Astrocyte (in vitro differentiated cells and primary cell): Measurements from ENCODE around the gene AK9. TPM values are rescaled to one million over a fixed set of nuclear protein-coding genes. Genes with fewer than 3 reads are reported as not detected.

ENCODE experiments used
- DNase-seq: peaks from one replicate; pipeline ENCODE4 v3.0.0-alpha.2; 2010; ENCODE audit warnings: low read depth
- FAIRE-seq: peaks from 2 replicates; lab custom pipeline; 2011; peaks lifted over from hg19 to GRCh38; lab: Jason Lieb, UNC
- H2AFZ ChIP-seq: 2 replicates; pipeline ENCODE4 v1.6.0; 2012; ENCODE audit warnings: low read depth, low read length, inconsistent platforms
- H3K27ac ChIP-seq: 2 replicates; pipeline ENCODE4 v1.5.1; 2011; ENCODE audit warnings: low read depth, low read length, inconsistent platforms
- H3K27me3 ChIP-seq: 2 replicates; pipeline ENCODE4 v1.6.0; 2011; ENCODE audit warnings: low read length, inconsistent platforms; ENCODE audit not compliant: insufficient read depth
- H3K36me3 ChIP-seq: 2 replicates; pipeline ENCODE4 v1.5.1; 2011; ENCODE audit warnings: low read length, inconsistent platforms; ENCODE audit not compliant: insufficient read depth
- H3K4me1 ChIP-seq: 2 replicates; pipeline ENCODE4 v1.5.1; 2011; ENCODE audit warnings: low read length, inconsistent platforms; ENCODE audit not compliant: insufficient read depth
- H3K4me2 ChIP-seq: 2 replicates; pipeline ENCODE4 v1.6.0; 2012; ENCODE audit warnings: low read length, inconsistent platforms
- H3K4me3 ChIP-seq: 2 replicates; pipeline ENCODE4 v1.5.1; 2011; ENCODE audit warnings: low read depth, mild to moderate bottlenecking, low read length, inconsistent platforms; ENCODE audit not compliant: insufficient read depth
- H3K79me2 ChIP-seq: 2 replicates; pipeline ENCODE4 v1.6.0; 2012; ENCODE audit warnings: mild to moderate bottlenecking, low read length, inconsistent platforms; ENCODE audit not compliant: insufficient read depth
- H3K9ac ChIP-seq: 2 replicates; pipeline ENCODE4 v1.6.0; 2012; ENCODE audit warnings: mild to moderate bottlenecking, low read length, inconsistent platforms
- H3K9me3 ChIP-seq: 2 replicates; pipeline ENCODE4 v1.5.1; 2012; ENCODE audit warnings: low read depth, mild to moderate bottlenecking, low read length, inconsistent platforms; ENCODE audit not compliant: insufficient read depth
- H4K20me1 ChIP-seq: 2 replicates; pipeline ENCODE4 v1.6.0; 2012; ENCODE audit warnings: low read length, inconsistent platforms; ENCODE audit not compliant: insufficient read depth
- H3K27ac Mint-ChIP-seq: one replicate; pipeline ENCODE4 v1.8.0; 2021; ENCODE audit warnings: mild to moderate bottlenecking, mixed read lengths; ENCODE audit not compliant: unreplicated experiment
- H3K27me3 Mint-ChIP-seq: one replicate; pipeline ENCODE4 v1.8.0; 2021; ENCODE audit warnings: low read depth, mixed read lengths; ENCODE audit not compliant: unreplicated experiment
- H3K36me3 Mint-ChIP-seq: one replicate; pipeline ENCODE4 v1.8.0; 2021; ENCODE audit warnings: low read depth, mixed read lengths; ENCODE audit not compliant: unreplicated experiment
- H3K4me1 Mint-ChIP-seq: one replicate; pipeline ENCODE4 v1.8.0; 2021; ENCODE audit warnings: low read depth, mixed read lengths; ENCODE audit not compliant: unreplicated experiment
- H3K4me3 Mint-ChIP-seq: one replicate; pipeline ENCODE4 v1.8.0; 2021; ENCODE audit warnings: mild to moderate bottlenecking, moderate library complexity, mixed read lengths; ENCODE audit not compliant: unreplicated experiment
- H3K9me3 Mint-ChIP-seq: one replicate; pipeline ENCODE4 v1.8.0; 2021; ENCODE audit warnings: mild to moderate bottlenecking, mixed read lengths; ENCODE audit not compliant: unreplicated experiment
- CTCF ChIP-seq: IDR thresholded peaks from 2 replicates; pipeline ENCODE4 v1.5.1; 2011; ENCODE audit warnings: low read depth, mild to moderate bottlenecking, inconsistent platforms, low read length, moderate library complexity; ENCODE audit not compliant: insufficient read depth
- EZH2 ChIP-seq: IDR thresholded peaks from 2 replicates; pipeline ENCODE4 v1.6.1; 2012; ENCODE audit warnings: mild to moderate bottlenecking, low read length, inconsistent platforms; ENCODE audit not compliant: insufficient read depth
- total RNA-seq: library from RNA; stranded (reverse); gene quantifications from 2 replicates; pipeline ENCODE4 v1.2.1, GENCODE V29; 2021

Gene AK9
- total RNA-seq, 1 donor from 2014 or later = 3.4 TPM

DNA sequence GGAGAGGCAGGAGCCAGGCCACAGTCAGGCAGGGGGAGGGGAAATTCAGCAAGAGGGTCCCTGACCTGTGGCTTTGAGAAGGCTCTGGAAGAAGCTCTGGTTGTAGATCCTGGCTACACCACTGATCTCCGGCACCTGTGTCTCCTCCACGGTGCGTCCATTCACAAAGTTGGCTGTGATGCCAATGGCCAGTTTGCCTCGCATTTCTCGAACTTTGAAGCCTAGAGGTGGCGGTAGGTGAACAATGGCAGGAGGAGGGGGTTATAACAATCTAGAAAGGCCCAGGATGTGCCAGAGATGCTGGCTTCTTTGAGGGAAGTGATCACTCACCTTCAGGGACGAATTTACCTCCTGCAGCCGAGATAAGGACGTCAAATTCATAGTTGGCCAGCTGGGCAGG lies 238.8 kb downstream of the AK9 start:
- no peak for FAIRE-seq
- H3K4me3 Mint-ChIP-seq = no peak overlapping the region

DNA sequence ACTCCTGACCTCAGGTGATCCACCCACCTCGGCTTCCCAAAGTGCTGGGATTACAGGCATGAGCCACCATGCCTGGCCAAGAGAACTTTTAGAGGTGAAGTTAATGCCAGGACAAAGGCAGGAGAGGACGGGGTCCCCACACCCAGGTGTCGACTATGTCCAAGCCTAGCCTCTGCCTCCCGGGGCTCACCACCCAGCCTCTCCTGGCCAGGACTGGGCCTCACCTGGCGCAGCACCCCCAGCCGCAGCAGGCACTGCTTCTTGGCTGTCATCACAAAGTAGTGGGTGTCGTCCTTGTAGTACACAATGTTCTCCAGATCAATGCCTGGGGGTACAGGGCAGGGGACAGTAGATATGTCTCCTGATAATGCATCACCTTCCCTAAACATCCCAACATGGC lies 239.6 kb downstream of the AK9 start:
- Histone ChIP-seq H4K20me1 (peaks cover 38% of the 10 kb centered on the region), H3K9ac (no peak overlapping the region), H3K36me3 (peaks cover 6% of the 10 kb centered on the region), H3K4me3 (no peak overlapping the region), H3K79me2 (peaks cover 23% of the 10 kb centered on the region), H3K4me2 (no peak overlapping the region), H3K27me3 (no peaks in the 10 kb centered on the region), H3K27ac (no peak overlapping the region), H3K9me3 (no peaks in the 10 kb centered on the region), H3K4me1 (peaks cover 8% of the 10 kb centered on the region), H2AFZ (no peak overlapping the region)
- peaks cover 16% of the 10 kb centered on the region for H3K36me3 Mint-ChIP-seq
- H3K4me3 Mint-ChIP-seq = no peak overlapping the region
- H3K4me1 Mint-ChIP-seq = peaks cover 5% of the 10 kb centered on the region
- H3K27ac Mint-ChIP-seq = no peak overlapping the region
- H3K27me3 Mint-ChIP-seq = no peaks in the 10 kb centered on the region
- TF ChIP-seq CTCF (no peak), EZH2 (no peak)
- FAIRE-seq (no peak), DNase-seq (no peak)
- no peaks in the 10 kb centered on the region for H3K9me3 Mint-ChIP-seq

More for the DNA sequence above, 238.8 kb downstream of the AK9 start:
- Histone ChIP-seq H2AFZ (no peak overlapping the region), H3K27ac (no peak overlapping the region), H3K4me3 (no peak overlapping the region), H3K79me2 (peaks cover 23% of the 10 kb centered on the region), H4K20me1 (peaks cover 38% of the 10 kb centered on the region), H3K4me2 (no peak overlapping the region), H3K4me1 (peaks cover 16% of the 10 kb centered on the region), H3K9me3 (no peaks in the 10 kb centered on the region), H3K9ac (no peak overlapping the region), H3K36me3 (peaks cover 3% of the 10 kb centered on the region), H3K27me3 (no peaks in the 10 kb centered on the region)
- peaks cover 13% of the 10 kb centered on the region for H3K36me3 Mint-ChIP-seq
- peaks cover 6% of the 10 kb centered on the region for H3K4me1 Mint-ChIP-seq
- no peak overlapping the region for H3K27ac Mint-ChIP-seq
- DNase-seq = no peak
- TF ChIP-seq CTCF = no peak
- H3K9me3 Mint-ChIP-seq = no peaks in the 10 kb centered on the region
- H3K27me3 Mint-ChIP-seq = no peaks in the 10 kb centered on the region

GRCh38 chr6:109450801-109451200 lies 240.2 kb downstream of the AK9 start:
- H3K27ac Mint-ChIP-seq = no peak overlapping the region
- no peak overlapping the region for H3K4me3 ChIP-seq
- no peaks in the 10 kb centered on the region for H3K9me3 Mint-ChIP-seq
- H3K36me3 ChIP-seq = peaks cover 6% of the 10 kb centered on the region
- H3K9me3 ChIP-seq = no peaks in the 10 kb centered on the region
- H3K27me3 ChIP-seq = no peaks in the 10 kb centered on the region
- no peak overlapping the region for H3K4me3 Mint-ChIP-seq
- peaks cover 38% of the 10 kb centered on the region for H4K20me1 ChIP-seq
- DNase-seq (no peak), FAIRE-seq (no peak)
- TF ChIP-seq CTCF = no peak
- no peak for TF ChIP-seq EZH2
- peaks cover 19% of the 10 kb centered on the region for H3K36me3 Mint-ChIP-seq
- peaks cover 7% of the 10 kb centered on the region for H3K4me1 ChIP-seq
- H3K4me2 ChIP-seq = no peak overlapping the region
- peaks cover 23% of the 10 kb centered on the region for H3K79me2 ChIP-seq
- H3K9ac ChIP-seq = no peak overlapping the region
- peaks cover 3% of the 10 kb centered on the region for H3K4me1 Mint-ChIP-seq
- no peak overlapping the region for H3K27ac ChIP-seq
- no peak overlapping the region for H2AFZ ChIP-seq
- H3K27me3 Mint-ChIP-seq = no peaks in the 10 kb centered on the region
